Measurements from ENCODE around the gene ZNF664.

DNA sequence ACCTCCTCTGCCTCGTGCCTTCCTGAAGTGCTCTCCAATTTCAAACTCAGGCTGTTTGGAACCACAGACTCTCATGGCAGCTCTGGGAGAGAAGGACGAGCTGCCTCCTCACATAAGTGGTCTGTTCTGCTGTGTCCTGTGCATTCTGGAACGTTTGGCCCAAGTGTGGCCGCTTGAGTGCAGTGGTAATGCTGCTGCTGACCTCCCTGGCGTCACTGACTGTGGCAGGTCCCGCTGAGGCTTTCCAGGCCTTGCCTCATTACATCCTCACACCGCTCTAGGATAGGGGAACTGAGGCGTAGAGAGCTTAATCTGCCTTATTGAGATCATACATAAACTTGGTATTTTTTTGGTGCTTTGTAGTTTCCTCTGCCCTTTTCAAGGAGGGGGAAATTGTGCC, 14.6 kb upstream of the ZNF664 start:
- TF ChIP-seq, protein P1, sequence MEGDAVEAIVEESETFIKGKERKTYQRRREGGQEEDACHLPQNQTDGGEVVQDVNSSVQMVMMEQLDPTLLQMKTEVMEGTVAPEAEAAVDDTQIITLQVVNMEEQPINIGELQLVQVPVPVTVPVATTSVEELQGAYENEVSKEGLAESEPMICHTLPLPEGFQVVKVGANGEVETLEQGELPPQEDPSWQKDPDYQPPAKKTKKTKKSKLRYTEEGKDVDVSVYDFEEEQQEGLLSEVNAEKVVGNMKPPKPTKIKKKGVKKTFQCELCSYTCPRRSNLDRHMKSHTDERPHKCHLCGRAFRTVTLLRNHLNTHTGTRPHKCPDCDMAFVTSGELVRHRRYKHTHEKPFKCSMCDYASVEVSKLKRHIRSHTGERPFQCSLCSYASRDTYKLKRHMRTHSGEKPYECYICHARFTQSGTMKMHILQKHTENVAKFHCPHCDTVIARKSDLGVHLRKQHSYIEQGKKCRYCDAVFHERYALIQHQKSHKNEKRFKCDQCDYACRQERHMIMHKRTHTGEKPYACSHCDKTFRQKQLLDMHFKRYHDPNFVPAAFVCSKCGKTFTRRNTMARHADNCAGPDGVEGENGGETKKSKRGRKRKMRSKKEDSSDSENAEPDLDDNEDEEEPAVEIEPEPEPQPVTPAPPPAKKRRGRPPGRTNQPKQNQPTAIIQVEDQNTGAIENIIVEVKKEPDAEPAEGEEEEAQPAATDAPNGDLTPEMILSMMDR (IDR thresholded peaks at IDR 0.05 in 8 of 11, conservative IDR thresholded peaks at IDR 0.05 in 3 of 11) = no peak
- TF ChIP-seq POLR2AphosphoS5 (IDR thresholded peaks at IDR 0.05) = no peak

All from spleen (tissue), 7 donors.